K562 (cell line): ENCODE measurements around the gene BMF. TPM values are rescaled to one million over a fixed set of nuclear protein-coding genes. Genes with fewer than 3 reads are reported as not detected.
A peak's percentile ranks its signal among the peaks of the same experiment; 100 is the strongest.

Source experiments
- ATAC-seq: fragments of 200-7000 bp; cut with Tn5 transposase; 3 replicates; pipeline ENCODE4 v1.9.1; 2020; ENCODE audit warnings: moderate library complexity
- BruUV-seq: library from RNA; stranded (reverse); fragments of 400-500 nt; replicated peaks from 2 replicates; lab custom pipeline; 2021; lab: Mats Ljungman, UMichigan
- CTCF ChIA-PET: fragments of 300-600 bp; formaldehyde crosslinking; extraction: SDS; loops from one replicate; lab custom pipeline; 2021; ENCODE audit warnings: low intra/inter-chr PET ratio; lab: Yijun Ruan, JAX
- POLR2A ChIA-PET: fragments of 300-600, 350-650 bp; sonication (Branson Sonifier 250); formaldehyde crosslinking; extraction: SDS; loops from one replicate; lab custom pipeline; 2021; ENCODE audit warnings: antibody characterized with exemption, inconsistent platforms; lab: Yijun Ruan, JAX
- DNase-seq, 4 experiments: peaks; one replicate each; pipeline versions ENCODE4 v3.0.0 to v3.0.0-alpha.2; 2011 to 2018; ENCODE audit warnings: low spot score in 3 of 4, mixed read lengths in 3 of 4; ENCODE audit errors: extremely low read depth in 1 of 4
- FAIRE-seq: peaks from 2 replicates; lab custom pipeline; 2011; peaks lifted over from hg19 to GRCh38; lab: Jason Lieb, UNC
- H2AFZ ChIP-seq: 2 replicates; pipeline ENCODE4 v1.6.0; 2011; ENCODE audit warnings: low read depth, low read length, control low read depth, inconsistent platforms
- H3K27ac ChIP-seq: fragments of 200-600 bp; 3 replicates; pipeline ENCODE4 v1.8.0; 2011; ENCODE audit warnings: low read depth, mild to moderate bottlenecking, control low read depth, inconsistent platforms, low read length, moderate library complexity, mixed read lengths; ENCODE audit errors: extremely low read depth
- H3K27me3 ChIP-seq, 2 experiments: fragments of 300-600 bp in 1 of 2; 2 replicates in 1 of 2; 3 replicates in 1 of 2; pipeline versions ENCODE4 v1.6.0 to v1.8.0; 2011; ENCODE audit warnings: inconsistent platforms in 2 of 2, low read length in 2 of 2, mild to moderate bottlenecking in 1 of 2, mixed read lengths in 1 of 2, moderate library complexity in 1 of 2; ENCODE audit not compliant: control insufficient read depth in 2 of 2, insufficient read depth in 2 of 2
- H3K36me3 ChIP-seq: fragments of 300-600 bp; 3 replicates; pipeline ENCODE4 v1.8.0; 2011; ENCODE audit warnings: mild to moderate bottlenecking, low read length, inconsistent platforms; ENCODE audit not compliant: control insufficient read depth, insufficient read depth
- H3K4me1 ChIP-seq, 2 experiments: fragments of 200-600 bp in 1 of 2; replicated peaks in 1 of 2; 2 replicates in 1 of 2; 3 replicates in 1 of 2; pipeline versions ENCODE4 v1.5.1 to v1.8.0; 2011; ENCODE audit warnings: inconsistent platforms in 2 of 2, low read length in 2 of 2, mild to moderate bottlenecking in 1 of 2, mixed read lengths in 1 of 2, moderate library complexity in 1 of 2; ENCODE audit not compliant: control insufficient read depth in 2 of 2, insufficient read depth in 2 of 2
- H3K4me2 ChIP-seq: 2 replicates; pipeline ENCODE4 v1.6.1; 2011; ENCODE audit warnings: low read length, control low read depth, inconsistent platforms, mixed read lengths; ENCODE audit not compliant: insufficient read depth
- H3K4me3 ChIP-seq: fragments of 200-600 bp; sonication (generic), shearing (Covaris generic); 2 replicates; pipeline ENCODE4 v1.5.1; 2016; ENCODE audit warnings: control low read depth, inconsistent platforms
- H3K79me2 ChIP-seq: fragments of 200-600 bp; 3 replicates; pipeline ENCODE4 v1.8.0; 2011; ENCODE audit warnings: low read length, inconsistent platforms; ENCODE audit not compliant: control insufficient read depth, insufficient read depth
- H3K9ac ChIP-seq, 2 experiments: 2 replicates each; pipeline versions ENCODE4 v1.6.0 to v1.6.1; 2011; ENCODE audit warnings: low read depth in 2 of 2, low read length in 2 of 2, control low read depth in 1 of 2, inconsistent platforms in 1 of 2, mild to moderate bottlenecking in 1 of 2, mixed read lengths in 1 of 2; ENCODE audit not compliant: insufficient read depth in 1 of 2
- H3K9me1 ChIP-seq: one replicate; pipeline ENCODE4 v1.6.0; 2011; ENCODE audit warnings: inconsistent platforms, mild to moderate bottlenecking, low read length, moderate library complexity; ENCODE audit not compliant: control insufficient read depth, insufficient read depth
- H3K9me3 ChIP-seq: replicated peaks from 2 replicates; pipeline ENCODE4 v1.5.1; 2011; ENCODE audit warnings: low read depth, low read length, inconsistent platforms; ENCODE audit not compliant: control insufficient read depth, insufficient read depth
- H4K20me1 ChIP-seq: replicated peaks from 2 replicates; pipeline ENCODE4 v1.6.1; 2011; ENCODE audit warnings: low read length, inconsistent platforms, mixed read lengths; ENCODE audit not compliant: control insufficient read depth, insufficient read depth
- HDAC1 ChIP-seq, 2 experiments: fragments of 450-650 bp; IDR thresholded peaks; 2 replicates each; pipeline ENCODE4 v1.6.1; 2016 to 2017; ENCODE audit warnings: inconsistent platforms in 1 of 2, mild to moderate bottlenecking in 1 of 2, moderate library complexity in 1 of 2
- MEIS2 ChIP-seq: fragments of 450-650 bp; IDR thresholded peaks from 2 replicates; pipeline ENCODE4 v1.6.1; 2014; ENCODE audit warnings: mild to moderate bottlenecking; ENCODE audit not compliant: partially characterized antibody
- MTF1 ChIP-seq: fragments of 250-450 bp; sonication (Bioruptor Pico); IDR thresholded peaks from 2 replicates; pipeline ENCODE4 v1.9.0; 2021; ENCODE audit warnings: moderate library complexity, mild to moderate bottlenecking, inconsistent platforms, borderline replicate concordance
- NBN ChIP-seq: fragments of 450-650 bp; IDR thresholded peaks from 2 replicates; pipeline ENCODE4 v1.6.1; 2016; ENCODE audit warnings: low read depth, mild to moderate bottlenecking
- RBFOX2 ChIP-seq: fragments of 200-400 bp; formaldehyde crosslinking; IDR thresholded peaks from 2 replicates; pipeline ENCODE4 v1.6.1; 2017; ENCODE audit warnings: low read depth, mild to moderate bottlenecking, low read length, moderate library complexity
- RFX5 ChIP-seq: IDR thresholded peaks from 2 replicates; pipeline ENCODE4 v1.6.1; 2011; ENCODE audit warnings: low read depth, mild to moderate bottlenecking, improper control_type of control experiment, low read length
- SRSF3 ChIP-seq: fragments of 200-400 bp; formaldehyde crosslinking; IDR thresholded peaks from 2 replicates; pipeline ENCODE4 v1.6.1; 2016; ENCODE audit warnings: mild to moderate bottlenecking, low read length, moderate library complexity; ENCODE audit not compliant: insufficient read depth
- ZBTB7A ChIP-seq: IDR thresholded peaks from 2 replicates; pipeline ENCODE4 v1.6.1; 2011; ENCODE audit warnings: low read depth, mild to moderate bottlenecking, low read length, moderate library complexity, borderline replicate concordance; ENCODE audit not compliant: control insufficient read depth
- ZNF217 ChIP-seq: sonication (generic); formaldehyde crosslinking; IDR thresholded peaks from 2 replicates; pipeline ENCODE4 v1.8.0; 2022; ENCODE audit warnings: mild to moderate bottlenecking, missing genetic modification reagents
- ZNF316 ChIP-seq: fragments of 450-650 bp; IDR thresholded peaks from 2 replicates; pipeline ENCODE4 v1.6.1; 2016
- ZNF384 ChIP-seq: IDR thresholded peaks from 2 replicates; pipeline ENCODE4 v1.6.1; 2012; ENCODE audit warnings: low read depth, low read length, improper control_type of control experiment
- ZNF551 ChIP-seq: fragments of 250-450 bp; sonication (Bioruptor Pico); IDR thresholded peaks from 2 replicates; pipeline ENCODE4 v1.5.0; 2021; ENCODE audit warnings: mild to moderate bottlenecking, moderate library complexity
- ZNF696 ChIP-seq: fragments of 250-450 bp; sonication (Bioruptor Pico); conservative IDR thresholded peaks from 2 replicates; pipeline ENCODE4 v1.4.0; 2020; ENCODE audit warnings: mild to moderate bottlenecking, moderate library complexity
- ZNF764 ChIP-seq: fragments of 250-450 bp; sonication (Bioruptor Pico); IDR thresholded peaks from 2 replicates; pipeline ENCODE4 v1.4.0; 2020; ENCODE audit warnings: low read depth, mild to moderate bottlenecking, moderate library complexity
- WGBS: fragments of 100-300 bp; shearing (Covaris generic); methylation state at CpG from one replicate; pipeline ENCODE4 v1.1.6; 2016; ENCODE audit warnings: low coverage, mixed read lengths; ENCODE audit not compliant: insufficient coverage; ENCODE audit errors: missing lambda C conversion rate; 5-methylcytosine and 5-hydroxymethylcytosine counted together
- in situ Hi-C: fragments of 300-500 bp; cut with MboI; formaldehyde crosslinking; loops from 4 replicates; pipeline ENCODE4 v1.15.0; 2018; ENCODE audit warnings: inconsistent platforms, mixed read lengths
- intact Hi-C: fragments of 100-400 bp; cut with micrococcal nuclease; formaldehyde crosslinking; loops from 2 replicates; pipeline ENCODE4 v1.14.2; 2022
- polyA plus RNA-seq, 8 experiments: library from polyadenylated mRNA; depleted of rRNA in 4 of 8; stranded (reverse) in 5 of 8; unstranded in 3 of 8; fragments of >200 nt; fragmentation: Nextera tagmentation in 2 of 8; fragmentation: Illumina TruSeq in 1 of 8; extraction: Ambion mirVana in 2 of 8; extraction: Trizol in 1 of 8; gene quantifications; 2 replicates each; pipeline versions ENCODE4 v1.2.1 to v1.2.3, GENCODE V29; 2011 to 2014; ENCODE audit warnings: inconsistent platforms in 1 of 8, missing spikeins in 1 of 8
- total RNA-seq, 7 experiments: library from RNA; depleted of rRNA in 6 of 7; stranded (reverse); fragments of >200 nt in 6 of 7; fragmentation: Illumina TruSeq in 2 of 7; extraction: Trizol in 2 of 7; gene quantifications; 2 replicates each; pipeline versions ENCODE4 v1.2.1 to v1.2.3, GENCODE V29; 2011 to 2021; ENCODE audit warnings: low replicate concordance in 1 of 7
- TF ChIP-seq, protein P1 (sequence below): fragments of 450-650 bp; IDR thresholded peaks from 2 replicates; pipeline ENCODE4 v1.6.1; 2016
- TF ChIP-seq, protein P2 (sequence below), 2 experiments: IDR thresholded peaks in 1 of 2; conservative IDR thresholded peaks in 1 of 2; 2 replicates each; pipeline ENCODE4 v1.6.1; 2016; ENCODE audit warnings: low read depth in 2 of 2, mild to moderate bottlenecking in 1 of 2, missing compliant biosample characterization in 1 of 2, missing genetic modification characterization in 1 of 2, moderate library complexity in 1 of 2

Gene BMF
- total and polyA plus RNA-seq, 9 of the 15 experiments (the other 6 are each of a cell fraction or from before 2014, with no cell fraction given), result 0.25 to 0.91 (median 0.59) TPM; not detected in 2

DNA sequence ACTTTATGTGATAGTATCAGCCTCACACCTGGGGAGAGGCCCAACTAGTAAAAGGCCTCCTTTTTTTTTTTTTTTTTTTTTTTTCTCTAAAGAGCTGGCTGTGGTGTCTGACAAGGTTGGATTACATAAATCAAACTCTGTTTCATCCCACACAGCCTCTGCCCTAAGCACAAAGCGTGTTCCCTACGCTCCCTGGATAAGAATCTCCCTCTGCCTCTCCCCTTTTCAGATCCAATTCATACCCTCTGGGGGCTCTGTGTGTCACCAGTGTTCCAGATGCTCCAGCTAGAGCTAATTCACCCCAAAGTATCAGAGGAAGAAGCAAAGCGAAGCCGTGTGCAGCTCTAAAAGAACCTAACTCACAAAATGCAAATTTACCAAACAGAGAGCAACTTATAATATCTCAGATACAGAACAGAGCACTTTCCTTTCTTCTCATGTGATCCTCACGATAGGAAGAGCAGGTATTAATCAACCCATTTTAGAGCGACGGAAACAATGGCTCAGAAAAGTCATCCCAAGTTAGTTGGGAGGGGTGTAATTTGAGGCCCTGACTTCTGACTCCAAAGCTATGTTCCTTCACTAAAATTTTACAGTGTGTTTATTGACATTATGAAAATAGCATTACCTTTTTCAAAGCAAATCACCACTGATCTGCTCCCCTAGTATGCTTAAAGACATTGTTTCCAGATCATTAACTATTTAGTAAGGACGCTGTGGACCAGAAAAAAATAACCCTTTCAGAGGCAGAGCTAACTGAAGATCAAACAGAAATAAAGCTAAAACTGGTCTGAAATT, 12.4 kb downstream of the BMF start:
- ATAC-seq (no peak), FAIRE-seq (no peak), DNase-seq (no peak)
- intact Hi-C loops, result no loop called here
- Histone ChIP-seq H3K27me3 (no peaks in the 10 kb centered on the region), H4K20me1 (no peaks in the 10 kb centered on the region), H3K9me3 (no peaks in the 10 kb centered on the region), H3K36me3 (no peaks in the 10 kb centered on the region), H3K9ac (no peak overlapping the region), H3K4me2 (no peak overlapping the region; the same call in 1 of the 2 replicates), H3K79me2 (no peaks in the 10 kb centered on the region), H2AFZ (peak overlapping the region; percentile 46; the same call in 1 of the 2 replicates), H3K4me1 (peaks cover 39 to 54% of the 10 kb centered on the region in 2 experiments), H3K9me1 (no peaks in the 10 kb centered on the region), H3K27ac (no peak overlapping the region), H3K4me3 (no peak overlapping the region)
- in situ Hi-C loops, result no loop called here
- WGBS, result 48% methylated on average over 8 of the region's 8 CpGs
- POLR2A ChIA-PET, result interaction anchor here (0.8 to 4.8 kb wide), 6 partner anchors 8 to 26 kb away, joined by 3 to 30 read pairs (median 4); partner anchors contain the start of gene BMF
- CTCF ChIA-PET, result no interaction called here
- BruUV-seq, result no TSS peak
- TF ChIP-seq, protein P1, sequence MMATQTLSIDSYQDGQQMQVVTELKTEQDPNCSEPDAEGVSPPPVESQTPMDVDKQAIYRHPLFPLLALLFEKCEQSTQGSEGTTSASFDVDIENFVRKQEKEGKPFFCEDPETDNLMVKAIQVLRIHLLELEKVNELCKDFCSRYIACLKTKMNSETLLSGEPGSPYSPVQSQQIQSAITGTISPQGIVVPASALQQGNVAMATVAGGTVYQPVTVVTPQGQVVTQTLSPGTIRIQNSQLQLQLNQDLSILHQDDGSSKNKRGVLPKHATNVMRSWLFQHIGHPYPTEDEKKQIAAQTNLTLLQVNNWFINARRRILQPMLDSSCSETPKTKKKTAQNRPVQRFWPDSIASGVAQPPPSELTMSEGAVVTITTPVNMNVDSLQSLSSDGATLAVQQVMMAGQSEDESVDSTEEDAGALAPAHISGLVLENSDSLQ, result peak; percentile 76
- TF ChIP-seq, protein P2, sequence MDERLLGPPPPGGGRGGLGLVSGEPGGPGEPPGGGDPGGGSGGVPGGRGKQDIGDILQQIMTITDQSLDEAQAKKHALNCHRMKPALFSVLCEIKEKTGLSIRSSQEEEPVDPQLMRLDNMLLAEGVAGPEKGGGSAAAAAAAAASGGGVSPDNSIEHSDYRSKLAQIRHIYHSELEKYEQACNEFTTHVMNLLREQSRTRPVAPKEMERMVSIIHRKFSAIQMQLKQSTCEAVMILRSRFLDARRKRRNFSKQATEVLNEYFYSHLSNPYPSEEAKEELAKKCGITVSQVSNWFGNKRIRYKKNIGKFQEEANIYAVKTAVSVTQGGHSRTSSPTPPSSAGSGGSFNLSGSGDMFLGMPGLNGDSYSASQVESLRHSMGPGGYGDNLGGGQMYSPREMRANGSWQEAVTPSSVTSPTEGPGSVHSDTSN (CRISPR knock-in tag; IDR thresholded peaks at IDR 0.05; ENCODE audit: low read depth), result no peak
- TF ChIP-seq, protein P2 (tag; conservative IDR thresholded peaks at IDR 0.05; ENCODE audit: low read depth), result peak; percentile 83
- no peak for TF ChIP-seq ZBTB7A
- TF ChIP-seq RBFOX2, result 0 out of 2 replicates have a peak, but pooled peaks have one; percentile 29
- TF ChIP-seq RFX5, result no peak
- peak; percentile 73; the same call in 1 of the 2 replicates for TF ChIP-seq ZNF384
- no peak for TF ChIP-seq ZNF764 (CRISPR knock-in tag)
- no peak for TF ChIP-seq ZNF316
- no peak for TF ChIP-seq HDAC1 (IDR thresholded peaks at IDR 0.05)
- no peak for TF ChIP-seq ZNF551 (CRISPR knock-in tag)
- no peak for TF ChIP-seq SRSF3
- no peak for TF ChIP-seq NBN
- TF ChIP-seq MEIS2, result peak; percentile 80
- TF ChIP-seq MTF1 (CRISPR knock-in tag), result no peak
- TF ChIP-seq ZNF217 (CRISPR knock-in tag), result no peak
- TF ChIP-seq ZNF696 (CRISPR knock-in tag), result no peak
